Tibial artery (tissue), 4 donors: ENCODE measurements around the gene GALNT2.
A peak's percentile ranks its signal among the peaks of the same experiment; 100 is the strongest.

Experiments
- DNase-seq, 2 donors: peaks; one replicate each; pipeline ENCODE4 v3.0.0-alpha.2; 2019
- H3K27ac ChIP-seq, 2 donors: fragments of 200-600 bp; sonication (generic) in 1 of 2; 1 replicate in 1 of 2; 2 replicates in 1 of 2; pipeline ENCODE4 v1.5.1; 2018 to 2019; ENCODE audit warnings: mild to moderate bottlenecking in 1 of 2
- H3K27me3 ChIP-seq, 2 donors: fragments of 200-600 bp; sonication (generic) in 1 of 2; one replicate each; pipeline versions ENCODE4 v1.5.1 to v1.6.0; 2016 to 2019
- H3K36me3 ChIP-seq, 3 donors: fragments of 200-600 bp; sonication (generic) in 2 of 3; one replicate each; pipeline ENCODE4 v1.5.1; 2016 to 2019; ENCODE audit warnings: mild to moderate bottlenecking in 2 of 3
- H3K4me1 ChIP-seq, 4 donors: fragments of 200-600 bp; sonication (generic) in 2 of 4; 1 replicate in 3 of 4; 2 replicates in 1 of 4; pipeline ENCODE4 v1.5.1; 2016 to 2019
- H3K4me3 ChIP-seq, 2 donors: fragments of 200-600 bp; sonication (generic) in 1 of 2; 1 replicate in 1 of 2; 2 replicates in 1 of 2; pipeline ENCODE4 v1.5.1; 2018 to 2019; ENCODE audit warnings: mild to moderate bottlenecking in 2 of 2
- H3K9me3 ChIP-seq, 3 donors: fragments of 200-600 bp; sonication (generic) in 1 of 3; one replicate each; pipeline ENCODE4 v1.5.1; 2016 to 2019
- intact Hi-C: fragments of 100-400 bp; cut with DNase I; formaldehyde crosslinking; loops from one replicate; pipeline ENCODE4 v1.15.0; 2023; ENCODE audit warnings: low total_unique reads
- TF ChIP-seq, protein P1 (sequence below), 2 experiments: fragments of 200-600 bp in 1 of 2; fragments of 450-650 bp in 1 of 2; IDR thresholded peaks; one replicate each; pipeline ENCODE4 v1.5.1; 2017 to 2019; ENCODE audit warnings: antibody characterized with exemption in 2 of 2, mild to moderate bottlenecking in 1 of 2, moderate library complexity in 1 of 2

Gene GALNT2

GRCh38 chr1:230081751-230082150, 14.7 kb downstream of the GALNT2 start:
- H3K27ac ChIP-seq: no peak overlapping the region
- H3K9me3 ChIP-seq: no peaks in the 10 kb centered on the region
- peaks cover 11 to 82% (median 39%) of the 10 kb centered on the region in 4 donors for H3K4me1 ChIP-seq
- H3K36me3 ChIP-seq: no peaks in the 10 kb centered on the region
- intact Hi-C loops: no loop called here
- DNase-seq: no peak
- no peaks in the 10 kb centered on the region for H3K27me3 ChIP-seq
- TF ChIP-seq, protein P1, sequence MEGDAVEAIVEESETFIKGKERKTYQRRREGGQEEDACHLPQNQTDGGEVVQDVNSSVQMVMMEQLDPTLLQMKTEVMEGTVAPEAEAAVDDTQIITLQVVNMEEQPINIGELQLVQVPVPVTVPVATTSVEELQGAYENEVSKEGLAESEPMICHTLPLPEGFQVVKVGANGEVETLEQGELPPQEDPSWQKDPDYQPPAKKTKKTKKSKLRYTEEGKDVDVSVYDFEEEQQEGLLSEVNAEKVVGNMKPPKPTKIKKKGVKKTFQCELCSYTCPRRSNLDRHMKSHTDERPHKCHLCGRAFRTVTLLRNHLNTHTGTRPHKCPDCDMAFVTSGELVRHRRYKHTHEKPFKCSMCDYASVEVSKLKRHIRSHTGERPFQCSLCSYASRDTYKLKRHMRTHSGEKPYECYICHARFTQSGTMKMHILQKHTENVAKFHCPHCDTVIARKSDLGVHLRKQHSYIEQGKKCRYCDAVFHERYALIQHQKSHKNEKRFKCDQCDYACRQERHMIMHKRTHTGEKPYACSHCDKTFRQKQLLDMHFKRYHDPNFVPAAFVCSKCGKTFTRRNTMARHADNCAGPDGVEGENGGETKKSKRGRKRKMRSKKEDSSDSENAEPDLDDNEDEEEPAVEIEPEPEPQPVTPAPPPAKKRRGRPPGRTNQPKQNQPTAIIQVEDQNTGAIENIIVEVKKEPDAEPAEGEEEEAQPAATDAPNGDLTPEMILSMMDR (IDR thresholded peaks at IDR 0.05): no peak
- no peak overlapping the region for H3K4me3 ChIP-seq

GRCh38 chr1:230082211-230082610, 15.2 kb downstream of the GALNT2 start:
- Histone ChIP-seq H3K36me3 (no peaks in the 10 kb centered on the region), H3K4me1 (peaks cover 11 to 82% (median 42%) of the 10 kb centered on the region in 4 donors), H3K9me3 (no peaks in the 10 kb centered on the region), H3K27ac (peak overlapping the region in 1 of 2 donors; percentile 91), H3K27me3 (no peaks in the 10 kb centered on the region), H3K4me3 (no peak overlapping the region)
- no peak for DNase-seq
- TF ChIP-seq, protein P1 (IDR thresholded peaks at IDR 0.05): no peak
- intact Hi-C loops: no loop called here

DNA sequence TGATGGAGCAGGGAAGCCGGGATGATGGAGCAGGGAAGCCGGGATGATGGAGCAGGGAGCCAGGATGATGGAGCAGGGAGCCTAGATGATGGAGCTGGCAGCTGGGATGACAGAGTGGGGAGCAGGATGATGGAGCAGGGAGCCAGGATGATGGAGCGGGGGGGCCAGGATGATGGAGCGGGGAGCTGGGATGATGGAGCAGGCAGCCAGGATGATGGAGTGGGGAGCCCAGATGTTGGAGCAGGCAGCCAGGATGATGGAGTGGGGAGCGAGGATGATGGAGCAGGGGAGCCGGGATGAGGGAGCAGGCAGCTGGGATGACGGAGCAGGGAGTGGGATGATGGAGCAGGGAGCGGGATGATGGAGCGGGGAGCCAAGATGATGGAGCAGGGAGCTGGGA, 16.0 kb downstream of the GALNT2 start:
- intact Hi-C loops: no loop called here
- Histone ChIP-seq H3K27me3 (no peaks in the 10 kb centered on the region), H3K9me3 (no peaks in the 10 kb centered on the region), H3K4me3 (no peak overlapping the region), H3K36me3 (no peaks in the 10 kb centered on the region), H3K4me1 (peaks cover 11 to 83% (median 48%) of the 10 kb centered on the region in 4 donors), H3K27ac (peak overlapping the region; percentile 82 to 91)
- TF ChIP-seq, protein P1 (IDR thresholded peaks at IDR 0.05): no peak
- no peak for DNase-seq

DNA sequence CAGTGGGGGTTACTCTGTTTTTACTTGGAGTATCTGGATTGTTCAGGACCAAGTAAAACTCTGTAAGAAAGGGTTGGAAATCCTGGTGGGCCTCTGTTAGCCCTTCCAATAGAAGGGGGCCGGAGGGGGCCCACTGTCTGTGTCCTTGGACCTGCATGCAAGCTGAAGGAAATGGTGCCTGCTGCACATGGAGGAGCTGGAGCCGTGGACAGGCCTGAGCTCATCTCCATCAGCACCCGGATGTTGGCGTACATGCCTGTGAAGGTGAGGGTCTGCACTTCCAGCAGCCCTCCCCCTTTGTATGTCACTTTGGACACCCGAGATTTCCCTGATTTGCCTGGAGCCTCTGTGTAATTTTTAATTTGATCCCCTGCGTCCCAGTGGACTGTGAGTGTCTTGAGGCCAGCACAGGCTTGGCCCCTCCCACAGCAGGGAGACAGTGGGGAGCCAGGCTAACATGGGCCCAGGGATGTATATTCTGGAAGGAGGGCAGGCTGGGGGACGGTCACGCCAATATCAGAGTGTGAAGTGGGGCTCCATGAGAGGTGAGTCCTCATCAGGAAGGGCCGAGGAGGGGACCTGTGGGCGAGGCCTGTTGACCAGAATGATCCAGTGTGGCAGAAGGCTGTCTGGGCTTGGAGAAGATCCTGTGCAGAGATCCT, 16.8 kb downstream of the GALNT2 start:
- DNase-seq: no peak
- Histone ChIP-seq H3K9me3 (no peaks in the 10 kb centered on the region), H3K27me3 (no peaks in the 10 kb centered on the region), H3K4me3 (peak overlapping the region in 1 of 2 donors; percentile 2), H3K36me3 (no peaks in the 10 kb centered on the region), H3K27ac (peak overlapping the region; percentile 82 to 91), H3K4me1 (peaks cover 11 to 82% (median 48%) of the 10 kb centered on the region in 4 donors)
- intact Hi-C loops: no loop called here
- TF ChIP-seq, protein P1 (IDR thresholded peaks at IDR 0.05): no peak

DNA sequence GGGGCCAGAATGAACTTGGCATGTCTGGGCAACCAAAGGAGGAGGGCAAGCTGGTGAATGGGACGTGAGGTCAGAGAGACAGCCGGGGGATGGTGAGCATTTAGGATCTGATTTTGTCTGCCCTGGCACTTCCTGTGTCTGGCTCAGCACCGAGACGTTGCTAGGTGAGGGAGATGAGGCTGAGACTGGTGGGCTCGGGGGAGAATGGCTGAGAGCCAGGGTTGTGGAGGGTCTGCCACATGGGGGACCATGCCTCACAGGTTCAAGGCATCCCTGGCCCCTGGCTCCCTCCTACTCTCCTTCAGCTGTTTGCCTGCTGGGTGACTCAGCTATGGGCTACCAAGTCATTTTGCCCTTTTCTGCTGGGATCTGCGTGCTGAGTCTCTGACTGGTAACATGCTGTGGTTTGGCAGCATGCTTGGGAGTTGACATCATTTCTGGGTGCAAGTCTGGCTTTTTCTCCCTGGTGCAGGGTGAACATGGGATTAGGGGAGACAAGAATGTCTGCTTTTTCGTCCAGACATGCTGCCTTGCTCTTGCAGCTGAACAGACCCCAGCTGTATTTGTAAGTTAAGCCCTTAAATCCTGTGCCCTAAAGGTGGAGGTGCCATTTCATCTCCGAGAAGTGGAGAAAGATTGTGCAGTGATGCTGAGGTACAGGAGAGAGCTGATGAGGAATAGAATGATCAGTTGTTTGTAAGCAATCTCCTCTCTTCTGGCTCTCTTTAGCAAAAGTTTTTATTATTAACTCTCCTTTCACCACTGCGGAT, 17.6 kb downstream of the GALNT2 start:
- peak; percentile 73 to 90 for DNase-seq

More for the DNA sequence above, 17.6 kb downstream of the GALNT2 start:
- H3K4me1 ChIP-seq: peaks cover 11 to 80% (median 44%) of the 10 kb centered on the region in 4 donors
- peak overlapping the region; percentile 82 to 91 for H3K27ac ChIP-seq
- H3K36me3 ChIP-seq: no peaks in the 10 kb centered on the region
- TF ChIP-seq, protein P1 (IDR thresholded peaks at IDR 0.05): no peak
- no peaks in the 10 kb centered on the region for H3K27me3 ChIP-seq
- intact Hi-C loops: no loop called here
- peak overlapping the region in 1 of 2 donors; percentile 2 for H3K4me3 ChIP-seq
- H3K9me3 ChIP-seq: no peaks in the 10 kb centered on the region
